Muscle of leg (tissue), 11 donors: ENCODE data around the gene SERPINA12. TPM values are rescaled to one million over a fixed set of nuclear protein-coding genes. Genes with fewer than 3 reads are reported as not detected.

Experiments
- DNase-seq: peaks from one replicate; pipeline ENCODE4 v3.0.0; 2013
- H3K27ac ChIP-seq: one replicate; pipeline ENCODE4 v1.5.1; 2013; ENCODE audit warnings: mild to moderate bottlenecking, low read length, control low read depth
- H3K27me3 ChIP-seq: one replicate; pipeline ENCODE4 v1.6.1; 2013; ENCODE audit warnings: low read length; ENCODE audit not compliant: control insufficient read depth, insufficient read depth
- H3K36me3 ChIP-seq: one replicate; pipeline ENCODE4 v1.6.1; 2013; ENCODE audit warnings: low read length; ENCODE audit not compliant: control insufficient read depth, insufficient read depth
- H3K4me1 ChIP-seq: one replicate; pipeline ENCODE4 v1.6.1; 2013; ENCODE audit warnings: low read length; ENCODE audit not compliant: control insufficient read depth, insufficient read depth
- H3K4me3 ChIP-seq: one replicate; pipeline ENCODE4 v1.5.1; 2013; ENCODE audit warnings: low read length, control low read depth
- H3K9me3 ChIP-seq: replicated peaks from 2 replicates; pipeline ENCODE4 v1.6.1; 2013; ENCODE audit warnings: low read depth, low read length; ENCODE audit not compliant: control insufficient read depth
- WGBS: methylation state at CpG from one replicate; pipeline ENCODE4 v1.1.5; 2013; ENCODE audit warnings: missing lambda C conversion rate; ENCODE audit not compliant: insufficient coverage; 5-methylcytosine and 5-hydroxymethylcytosine counted together
- polyA plus RNA-seq, 8 donors: library from polyadenylated mRNA; unstranded; fragments of 120-200 nt; gene quantifications; one replicate each; pipeline versions ENCODE4 v1.2.1 to v1.2.3, GENCODE V29; 2013; ENCODE audit warnings: inconsistent platforms in 1 of 8, low replicate concordance in 1 of 8; ENCODE audit not compliant: insufficient read length in 8 of 8, insufficient read depth in 1 of 8
- total RNA-seq: library from RNA; stranded (reverse); fragments of 120-200 nt; gene quantifications from one replicate; pipeline ENCODE4 v1.2.4, GENCODE V29; 2013

SERPINA12 gene
- total and polyA plus RNA-seq, 9 donors = not detected

- H3K4me3 ChIP-seq = no peak overlapping the region
- no peaks in the 10 kb centered on the region for H3K36me3 ChIP-seq
- DNase-seq = no peak
- peaks cover 3% of the 10 kb centered on the region for H3K9me3 ChIP-seq
- no peak overlapping the region for H3K27ac ChIP-seq
- 89% methylated on average over 3 of the region's 4 CpGs for WGBS
- no peaks in the 10 kb centered on the region for H3K4me1 ChIP-seq
- no peaks in the 10 kb centered on the region for H3K27me3 ChIP-seq
Observed at GRCh38 chr14:94467728-94468520, 41.3 kb downstream of the SERPINA12 start.

- Histone ChIP-seq H3K36me3 (no peaks in the 10 kb centered on the region), H3K9me3 (peaks cover 3% of the 10 kb centered on the region), H3K27me3 (no peaks in the 10 kb centered on the region), H3K4me3 (no peak overlapping the region), H3K4me1 (no peaks in the 10 kb centered on the region), H3K27ac (no peak overlapping the region)
- DNase-seq = no peak
- 69% methylated on average over 2 of the region's 3 CpGs for WGBS
Observed at GRCh38 chr14:94466706-94467370, 42.4 kb downstream of the SERPINA12 start.

GRCh38 chr14:94465042-94465441 is 44.2 kb downstream of the SERPINA12 start:
- H3K9me3 ChIP-seq = peaks cover 3% of the 10 kb centered on the region
- no peaks in the 10 kb centered on the region for H3K36me3 ChIP-seq
- H3K4me1 ChIP-seq = no peaks in the 10 kb centered on the region
- no peak overlapping the region for H3K27ac ChIP-seq
- H3K27me3 ChIP-seq = no peaks in the 10 kb centered on the region
- 40% methylated on average over 1 of the region's 5 CpGs for WGBS
- DNase-seq = no peak
- no peak overlapping the region for H3K4me3 ChIP-seq

- H3K36me3 ChIP-seq = no peaks in the 10 kb centered on the region
- no peak overlapping the region for H3K27ac ChIP-seq
- H3K9me3 ChIP-seq = peaks cover 3% of the 10 kb centered on the region
- WGBS = 96% methylated on average over 3 of the region's 5 CpGs
- no peaks in the 10 kb centered on the region for H3K27me3 ChIP-seq
- H3K4me1 ChIP-seq = no peaks in the 10 kb centered on the region
- no peak overlapping the region for H3K4me3 ChIP-seq
- DNase-seq = no peak
Observed at GRCh38 chr14:94464290-94464689, 45.0 kb downstream of the SERPINA12 start.

- H3K27me3 ChIP-seq = no peaks in the 10 kb centered on the region
- H3K36me3 ChIP-seq = no peaks in the 10 kb centered on the region
- no peak overlapping the region for H3K27ac ChIP-seq
- H3K4me3 ChIP-seq = no peak overlapping the region
- H3K4me1 ChIP-seq = no peaks in the 10 kb centered on the region
- H3K9me3 ChIP-seq = peaks cover 6% of the 10 kb centered on the region
- DNase-seq = no peak
- 93% methylated on average over 6 of the region's 7 CpGs for WGBS
Observed at GRCh38 chr14:94462763-94463572, 46.3 kb downstream of the SERPINA12 start.

- 93% methylated on average over 5 of the region's 6 CpGs for WGBS
- no peaks in the 10 kb centered on the region for H3K4me1 ChIP-seq
- peaks cover 6% of the 10 kb centered on the region for H3K9me3 ChIP-seq
- no peaks in the 10 kb centered on the region for H3K27me3 ChIP-seq
- H3K4me3 ChIP-seq = no peak overlapping the region
- H3K27ac ChIP-seq = no peak overlapping the region
- DNase-seq = no peak
- no peaks in the 10 kb centered on the region for H3K36me3 ChIP-seq
Observed at GRCh38 chr14:94462219-94462551, 47.1 kb downstream of the SERPINA12 start.

- no peaks in the 10 kb centered on the region for H3K4me1 ChIP-seq
- 94% methylated on average over 17 of the region's 19 CpGs for WGBS
- no peaks in the 10 kb centered on the region for H3K36me3 ChIP-seq
- H3K4me3 ChIP-seq = no peak overlapping the region
- no peak for DNase-seq
- H3K27me3 ChIP-seq = no peaks in the 10 kb centered on the region
- no peak overlapping the region for H3K27ac ChIP-seq
- peaks cover 6% of the 10 kb centered on the region for H3K9me3 ChIP-seq
Observed at GRCh38 chr14:94461526-94462218, 47.6 kb downstream of the SERPINA12 start.

GRCh38 chr14:94460631-94461416 is 48.4 kb downstream of the SERPINA12 start:
- Histone ChIP-seq H3K9me3 (peaks cover 6% of the 10 kb centered on the region), H3K36me3 (no peaks in the 10 kb centered on the region), H3K27me3 (no peaks in the 10 kb centered on the region), H3K27ac (no peak overlapping the region), H3K4me1 (no peaks in the 10 kb centered on the region), H3K4me3 (no peak overlapping the region)
- 82% methylated on average over 6 of the region's 8 CpGs for WGBS
- no peak for DNase-seq

GRCh38 chr14:94458558-94459205 is 50.6 kb downstream of the SERPINA12 start:
- no peak overlapping the region for H3K27ac ChIP-seq
- no peaks in the 10 kb centered on the region for H3K4me1 ChIP-seq
- no peak overlapping the region for H3K4me3 ChIP-seq
- no peaks in the 10 kb centered on the region for H3K36me3 ChIP-seq
- no peaks in the 10 kb centered on the region for H3K27me3 ChIP-seq
- peak; percentile 29 for DNase-seq
- no CpG with 5 or more reads among the region's 2 CpGs for WGBS
- peaks cover 3% of the 10 kb centered on the region for H3K9me3 ChIP-seq
